ENCODE data around the gene IL17RE. TPM values are rescaled to one million over a fixed set of nuclear protein-coding genes. Genes with fewer than 3 reads are reported as not detected.
A peak's percentile ranks its signal among the peaks of the same experiment; 100 is the strongest.

Gene IL17RE
- total and polyA plus RNA-seq, 2 of the 13 experiments (the other 11 are each of a cell fraction or from before 2014, with no cell fraction given): 14.5 to 24.1 TPM

DNA sequence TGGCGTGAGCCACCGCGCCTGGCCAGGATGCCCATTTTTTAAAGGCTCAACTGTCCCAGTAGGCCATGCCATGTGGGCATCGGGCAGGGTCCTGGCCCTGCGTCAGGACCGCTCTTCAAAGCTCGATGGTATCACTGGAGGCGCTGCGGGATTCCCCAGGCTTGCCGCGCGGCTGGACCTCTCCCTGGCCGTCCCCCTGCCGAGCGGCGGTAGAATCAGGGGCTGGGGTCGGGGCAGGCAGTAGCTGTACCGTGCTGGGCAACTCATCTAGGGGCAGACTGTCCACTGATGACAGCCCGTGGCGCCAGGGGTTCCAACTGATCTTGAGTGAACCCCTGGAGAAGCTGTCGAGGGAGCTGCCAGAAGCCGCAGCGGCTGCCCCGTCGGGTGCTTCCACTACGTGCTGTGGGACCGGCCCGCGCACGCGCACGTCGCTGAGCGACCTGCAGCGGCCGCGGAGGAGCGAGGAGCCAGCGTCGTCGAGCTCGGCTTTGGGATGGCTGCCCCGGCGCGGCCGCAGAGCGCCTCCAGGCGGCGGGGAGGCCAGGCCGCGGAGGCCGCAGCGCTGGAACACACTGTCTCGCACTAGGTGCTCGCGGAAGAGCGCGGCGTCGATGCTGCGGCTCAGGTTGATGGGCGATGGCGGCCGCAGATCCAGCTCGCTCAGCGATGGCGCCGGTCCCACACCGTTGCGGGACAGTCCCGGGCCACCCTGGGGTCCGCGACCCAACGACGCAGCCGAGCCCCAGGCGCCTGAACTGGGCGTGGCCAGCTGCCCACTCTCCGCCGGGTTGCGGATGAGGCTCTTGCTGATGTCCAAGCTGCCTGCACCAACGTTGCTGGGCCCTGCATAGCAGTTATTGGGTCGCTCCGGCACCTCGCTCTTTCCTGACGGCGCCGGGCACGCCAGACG, 43.7 kb downstream of the IL17RE start (continued):
- TF ChIP-seq, protein P1, sequence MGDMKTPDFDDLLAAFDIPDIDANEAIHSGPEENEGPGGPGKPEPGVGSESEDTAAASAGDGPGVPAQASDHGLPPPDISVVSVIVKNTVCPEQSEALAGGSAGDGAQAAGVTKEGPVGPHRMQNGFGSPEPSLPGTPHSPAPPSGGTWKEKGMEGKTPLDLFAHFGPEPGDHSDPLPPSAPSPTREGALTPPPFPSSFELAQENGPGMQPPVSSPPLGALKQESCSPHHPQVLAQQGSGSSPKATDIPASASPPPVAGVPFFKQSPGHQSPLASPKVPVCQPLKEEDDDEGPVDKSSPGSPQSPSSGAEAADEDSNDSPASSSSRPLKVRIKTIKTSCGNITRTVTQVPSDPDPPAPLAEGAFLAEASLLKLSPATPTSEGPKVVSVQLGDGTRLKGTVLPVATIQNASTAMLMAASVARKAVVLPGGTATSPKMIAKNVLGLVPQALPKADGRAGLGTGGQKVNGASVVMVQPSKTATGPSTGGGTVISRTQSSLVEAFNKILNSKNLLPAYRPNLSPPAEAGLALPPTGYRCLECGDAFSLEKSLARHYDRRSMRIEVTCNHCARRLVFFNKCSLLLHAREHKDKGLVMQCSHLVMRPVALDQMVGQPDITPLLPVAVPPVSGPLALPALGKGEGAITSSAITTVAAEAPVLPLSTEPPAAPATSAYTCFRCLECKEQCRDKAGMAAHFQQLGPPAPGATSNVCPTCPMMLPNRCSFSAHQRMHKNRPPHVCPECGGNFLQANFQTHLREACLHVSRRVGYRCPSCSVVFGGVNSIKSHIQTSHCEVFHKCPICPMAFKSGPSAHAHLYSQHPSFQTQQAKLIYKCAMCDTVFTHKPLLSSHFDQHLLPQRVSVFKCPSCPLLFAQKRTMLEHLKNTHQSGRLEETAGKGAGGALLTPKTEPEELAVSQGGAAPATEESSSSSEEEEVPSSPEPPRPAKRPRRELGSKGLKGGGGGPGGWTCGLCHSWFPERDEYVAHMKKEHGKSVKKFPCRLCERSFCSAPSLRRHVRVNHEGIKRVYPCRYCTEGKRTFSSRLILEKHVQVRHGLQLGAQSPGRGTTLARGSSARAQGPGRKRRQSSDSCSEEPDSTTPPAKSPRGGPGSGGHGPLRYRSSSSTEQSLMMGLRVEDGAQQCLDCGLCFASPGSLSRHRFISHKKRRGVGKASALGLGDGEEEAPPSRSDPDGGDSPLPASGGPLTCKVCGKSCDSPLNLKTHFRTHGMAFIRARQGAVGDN (CRISPR knock-in tag; IDR thresholded peaks at IDR 0.05): peak; percentile 88
- TF ChIP-seq ZNF101 (CRISPR knock-in tag; IDR thresholded peaks at IDR 0.05; ENCODE audit: borderline replicate concordance, low read depth) (no peak), REXO4 (CRISPR knock-in tag; IDR thresholded peaks at IDR 0.05; ENCODE audit: borderline replicate concordance) (peak; percentile 21; the same call in 1 of the 2 replicates), NFIC (IDR thresholded peaks at IDR 0.05; ENCODE audit: low read length) (no peak), SUZ12 (IDR thresholded peaks at IDR 0.05; ENCODE audit: low read depth, low read length) (no peak), ZNF782 (CRISPR knock-in tag; IDR thresholded peaks at IDR 0.05; ENCODE audit: borderline replicate concordance) (peak; percentile 22; the same call in 1 of the 2 replicates), ARNT2 (CRISPR knock-in tag; IDR thresholded peaks at IDR 0.05; ENCODE audit: low read depth) (peak; percentile 95), RFX5 (IDR thresholded peaks at IDR 0.05; ENCODE audit: low read depth, low read length) (no peak; the same call in 1 of the 2 replicates), HMGA1 (CRISPR knock-in tag; conservative IDR thresholded peaks at IDR 0.05) (no peak), SYNCRIP (IDR thresholded peaks at IDR 0.05; ENCODE audit: insufficient read depth, low read depth, low read length) (no peak), YY1 (IDR thresholded peaks at IDR 0.05; ENCODE audit: insufficient read depth, insufficient replicate concordance, low read depth, low read length) (peak; percentile 88), SMAD1 (CRISPR knock-in tag; IDR thresholded peaks at IDR 0.05; ENCODE audit: borderline replicate concordance, low read depth) (peak; percentile 76; the same call in 1 of the 2 replicates), ZNF451 (CRISPR knock-in tag; IDR thresholded peaks at IDR 0.05) (peak; percentile 89; the same call in 1 of the 2 replicates), ZNF256 (CRISPR knock-in tag; conservative IDR thresholded peaks at IDR 0.05) (no peak), MIER2 (CRISPR knock-in tag; IDR thresholded peaks at IDR 0.05) (no peak), ZNF703 (CRISPR knock-in tag; IDR thresholded peaks at IDR 0.05; ENCODE audit: borderline replicate concordance) (no peak; the same call in 1 of the 2 replicates), ZBTB21 (CRISPR knock-in tag; IDR thresholded peaks at IDR 0.05) (no peak), KLF16 (CRISPR knock-in tag; IDR thresholded peaks at IDR 0.05) (peak in 1 of 2 experiments; percentile 7; a peak in 1 of 4 replicates), HNRNPL (IDR thresholded peaks at IDR 0.05; ENCODE audit: low read depth, low read length) (peak; percentile 89), KDM2A (CRISPR knock-in tag; IDR thresholded peaks at IDR 0.05; ENCODE audit: borderline replicate concordance, low read depth) (peak; percentile 99), HNRNPLL (IDR thresholded peaks at IDR 0.05; ENCODE audit: low read depth, low read length, poor library complexity, severe bottlenecking) (peak; percentile 81)
- TF ChIP-seq, protein P2, sequence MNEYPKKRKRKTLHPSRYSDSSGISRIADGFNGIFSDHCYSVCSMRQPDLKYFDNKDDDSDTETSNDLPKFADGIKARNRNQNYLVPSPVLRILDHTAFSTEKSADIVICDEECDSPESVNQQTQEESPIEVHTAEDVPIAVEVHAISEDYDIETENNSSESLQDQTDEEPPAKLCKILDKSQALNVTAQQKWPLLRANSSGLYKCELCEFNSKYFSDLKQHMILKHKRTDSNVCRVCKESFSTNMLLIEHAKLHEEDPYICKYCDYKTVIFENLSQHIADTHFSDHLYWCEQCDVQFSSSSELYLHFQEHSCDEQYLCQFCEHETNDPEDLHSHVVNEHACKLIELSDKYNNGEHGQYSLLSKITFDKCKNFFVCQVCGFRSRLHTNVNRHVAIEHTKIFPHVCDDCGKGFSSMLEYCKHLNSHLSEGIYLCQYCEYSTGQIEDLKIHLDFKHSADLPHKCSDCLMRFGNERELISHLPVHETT (CRISPR knock-in tag; conservative IDR thresholded peaks at IDR 0.05): no peak; the same call in 1 of the 2 replicates
- TF ChIP-seq, protein P3, sequence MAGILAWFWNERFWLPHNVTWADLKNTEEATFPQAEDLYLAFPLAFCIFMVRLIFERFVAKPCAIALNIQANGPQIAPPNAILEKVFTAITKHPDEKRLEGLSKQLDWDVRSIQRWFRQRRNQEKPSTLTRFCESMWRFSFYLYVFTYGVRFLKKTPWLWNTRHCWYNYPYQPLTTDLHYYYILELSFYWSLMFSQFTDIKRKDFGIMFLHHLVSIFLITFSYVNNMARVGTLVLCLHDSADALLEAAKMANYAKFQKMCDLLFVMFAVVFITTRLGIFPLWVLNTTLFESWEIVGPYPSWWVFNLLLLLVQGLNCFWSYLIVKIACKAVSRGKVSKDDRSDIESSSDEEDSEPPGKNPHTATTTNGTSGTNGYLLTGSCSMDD (CRISPR knock-in tag; IDR thresholded peaks at IDR 0.05): no peak

Data from HepG2 (cell line).